Testis (tissue), 3 donors: ENCODE data around the gene TBX1. TPM values are rescaled to one million over a fixed set of nuclear protein-coding genes. Genes with fewer than 3 reads are reported as not detected.

ENCODE experiments used
- DNase-seq: peaks from one replicate; pipeline ENCODE4 v3.0.0-alpha.2; 2019
- H3K27ac ChIP-seq, 2 donors: fragments of 200-600 bp; sonication (generic); one replicate each; pipeline ENCODE4 v1.5.1; 2019
- H3K27me3 ChIP-seq: fragments of 200-600 bp; sonication (generic); one replicate; pipeline ENCODE4 v1.5.1; 2019
- H3K36me3 ChIP-seq: fragments of 200-600 bp; sonication (generic); one replicate; pipeline ENCODE4 v1.5.1; 2017; ENCODE audit warnings: low read depth; ENCODE audit errors: missing control alignments
- H3K4me1 ChIP-seq: fragments of 200-600 bp; sonication (generic); one replicate; pipeline ENCODE4 v1.5.1; 2019
- H3K4me3 ChIP-seq, 2 donors: fragments of 200-600 bp; sonication (generic); one replicate each; pipeline ENCODE4 v1.5.1; 2017 to 2019
- H3K9me3 ChIP-seq: fragments of 200-600 bp; sonication (generic); one replicate; pipeline ENCODE4 v1.5.1; 2017
- CTCF ChIP-seq, 3 experiments: fragments of 450-650 bp in 2 of 3; fragments of 200-600 bp in 1 of 3; sonication (generic) in 1 of 3; IDR thresholded peaks; one replicate each; pipeline ENCODE4 v1.5.1; 2016 to 2019; ENCODE audit warnings: antibody characterized with exemption in 3 of 3, mild to moderate bottlenecking in 2 of 3, moderate library complexity in 1 of 3
- POLR2A ChIP-seq: fragments of 450-650 bp; IDR thresholded peaks from one replicate; pipeline ENCODE4 v1.6.1; 2017; ENCODE audit warnings: antibody characterized with exemption, mild to moderate bottlenecking, moderate library complexity
- WGBS, 2 donors: methylation state at CpG; one replicate each; pipeline ENCODE4 v1.1.5; 2018; 5-methylcytosine and 5-hydroxymethylcytosine counted together
- intact Hi-C: fragments of 100-400 bp; cut with DNase I; formaldehyde crosslinking; loops from one replicate; pipeline ENCODE4 v1.15.1; 2023; ENCODE audit warnings: low total_unique reads
- polyA plus RNA-seq: library from polyadenylated mRNA; stranded (reverse); fragments of 350-450 nt; fragmentation: Illumina TruSeq; extraction: RNeasy Lipid Tissue Mini Kit (QIAGEN cat#74804); gene quantifications from one replicate; pipeline ENCODE4 v1.2.3, GENCODE V29; 2014; ENCODE audit warnings: low read depth, low replicate concordance; ENCODE audit not compliant: insufficient read depth
- total RNA-seq, 2 donors: library from RNA; depleted of rRNA; stranded (reverse); fragments of >200 nt; gene quantifications; one replicate each; pipeline ENCODE4 v1.2.3, GENCODE V29; 2016

The TBX1 gene
- total and polyA plus RNA-seq, 3 donors from 2014 or later, result 18.1 to 43.4 (median 23.3) TPM

- H3K4me3 ChIP-seq, result no peak overlapping the region
- no peaks in the 10 kb centered on the region for H3K9me3 ChIP-seq
- no peak for DNase-seq
- WGBS, 2 donors, result 86 to 94% methylated on average over 9 of the region's 9 CpGs
- no peak overlapping the region for H3K27ac ChIP-seq
- TF ChIP-seq POLR2A (no peak), CTCF (IDR thresholded peaks at IDR 0.05) (no peak)
- no peaks in the 10 kb centered on the region for H3K36me3 ChIP-seq
- H3K4me1 ChIP-seq, result no peaks in the 10 kb centered on the region
- intact Hi-C loops, result no loop called here
- H3K27me3 ChIP-seq, result no peaks in the 10 kb centered on the region
These were observed 27.2 kb downstream of the TBX1 start for GRCh38 chr22:19787849-19788141.

- Histone ChIP-seq H3K27ac (no peak overlapping the region), H3K36me3 (no peaks in the 10 kb centered on the region), H3K4me3 (no peak overlapping the region), H3K27me3 (no peaks in the 10 kb centered on the region), H3K4me1 (no peaks in the 10 kb centered on the region), H3K9me3 (no peaks in the 10 kb centered on the region)
- DNase-seq, result no peak
- 96% methylated on average over 34 of the region's 34 CpGs; no CpG with 5 or more reads in 1 of the 2 donors for WGBS, 2 donors
- TF ChIP-seq CTCF (IDR thresholded peaks at IDR 0.05) (no peak), POLR2A (no peak)
- intact Hi-C loops, result no loop called here
These were observed 28.2 kb downstream of the TBX1 start for GRCh38 chr22:19788661-19789225.

- Histone ChIP-seq H3K9me3 (no peaks in the 10 kb centered on the region), H3K27ac (no peak overlapping the region), H3K4me3 (no peak overlapping the region), H3K4me1 (no peaks in the 10 kb centered on the region), H3K36me3 (no peaks in the 10 kb centered on the region), H3K27me3 (no peaks in the 10 kb centered on the region)
- no peak for DNase-seq
- WGBS, 2 donors, result 91 to 93% methylated on average over 12 to 16 of the region's 16 CpGs
- TF ChIP-seq POLR2A (no peak), CTCF (IDR thresholded peaks at IDR 0.05) (no peak)
- intact Hi-C loops, result no loop called here
These were observed 28.8 kb downstream of the TBX1 start for GRCh38 chr22:19789406-19789805.

- Histone ChIP-seq H3K27ac (no peak overlapping the region), H3K4me3 (no peak overlapping the region), H3K9me3 (no peaks in the 10 kb centered on the region), H3K4me1 (no peaks in the 10 kb centered on the region), H3K27me3 (no peaks in the 10 kb centered on the region), H3K36me3 (no peaks in the 10 kb centered on the region)
- DNase-seq, result no peak
- WGBS, 2 donors, result 82 to 95% methylated on average over 6 of the region's 6 CpGs
- TF ChIP-seq CTCF (IDR thresholded peaks at IDR 0.05) (no peak), POLR2A (no peak)
- intact Hi-C loops, result no loop called here
These were observed 29.2 kb downstream of the TBX1 start for GRCh38 chr22:19789828-19790227.

GRCh38 chr22:19791243-19791642 lies 30.7 kb downstream of the TBX1 start:
- Histone ChIP-seq H3K36me3 (no peaks in the 10 kb centered on the region), H3K27ac (no peak overlapping the region), H3K27me3 (no peaks in the 10 kb centered on the region), H3K4me1 (no peaks in the 10 kb centered on the region), H3K9me3 (no peaks in the 10 kb centered on the region), H3K4me3 (no peak overlapping the region)
- intact Hi-C loops, result no loop called here
- DNase-seq, result no peak
- TF ChIP-seq POLR2A (no peak), CTCF (IDR thresholded peaks at IDR 0.05) (no peak)
